NCI-H2081 treated with DMSO at 0.1 percent for 48 hours (cell line): ENCODE measurements around the gene SSRP1.
"Not testable (repeated sequence)": the region's sequence is repeated elsewhere in the genome, so short reads cannot be mapped to it uniquely, and the experiment has no call there.

ENCODE experiments used
- DNase-seq: peaks from one replicate; lab custom pipeline; 2025; lab: John Stamatoyannopoulos, UW

Gene SSRP1

GRCh38 chr11:57300785-57301184 lies 34.9 kb downstream of the SSRP1 start:
- no peak for DNase-seq

GRCh38 chr11:57299150-57299737 lies 36.4 kb downstream of the SSRP1 start:
- no peak for DNase-seq

- no peak for DNase-seq
These were observed 38.5 kb downstream of the SSRP1 start for GRCh38 chr11:57297221-57297620.

GRCh38 chr11:57296205-57296604 lies 39.5 kb downstream of the SSRP1 start:
- not testable (repeated sequence) for DNase-seq

GRCh38 chr11:57294225-57295131 lies 41.2 kb downstream of the SSRP1 start:
- DNase-seq: no peak

GRCh38 chr11:57290288-57290687 lies 45.4 kb downstream of the SSRP1 start:
- DNase-seq: no peak

GRCh38 chr11:57288771-57289579 lies 46.7 kb downstream of the SSRP1 start:
- DNase-seq: no peak

- no peak for DNase-seq
These were observed 47.8 kb downstream of the SSRP1 start for GRCh38 chr11:57287884-57288283.

GRCh38 chr11:57283231-57283990 lies 52.3 kb downstream of the SSRP1 start:
- no peak for DNase-seq

GRCh38 chr11:57281546-57281945 lies 54.1 kb downstream of the SSRP1 start:
- DNase-seq: not testable (repeated sequence)

GRCh38 chr11:57279116-57279515 lies 56.6 kb downstream of the SSRP1 start:
- no peak for DNase-seq

- DNase-seq: no peak
These were observed 57.0 kb downstream of the SSRP1 start for GRCh38 chr11:57278721-57279095.

GRCh38 chr11:57277845-57278720 lies 57.6 kb downstream of the SSRP1 start:
- DNase-seq: no peak

- DNase-seq: no peak
These were observed 58.6 kb downstream of the SSRP1 start for GRCh38 chr11:57276971-57277675.

- no peak for DNase-seq
These were observed 59.3 kb downstream of the SSRP1 start for GRCh38 chr11:57276169-57276970.
